GM13977 (cell line): ENCODE measurements around the gene UACA.
"Not testable (repeated sequence)": the region's sequence is repeated elsewhere in the genome, so short reads cannot be mapped to it uniquely, and the experiment has no call there.

Source experiments
- DNase-seq: peaks from one replicate; pipeline ENCODE4 v3.0.0; 2012; ENCODE audit warnings: low spot score
- in situ Hi-C: fragments of 300-500 bp; cut with MboI; formaldehyde crosslinking; loops from one replicate; pipeline ENCODE4 v1.12.0; 2022; ENCODE audit warnings: low sequenced_read_pairs, low pct_unique_long_range_greater_than_20kb, mixed read lengths, inconsistent platforms; ENCODE audit not compliant: unreplicated experiment
- TF ChIP-seq, protein P1 (sequence below): IDR thresholded peaks from 2 replicates; pipeline ENCODE4 v1.5.1; 2012; ENCODE audit warnings: mild to moderate bottlenecking, control low read depth; ENCODE audit not compliant: insufficient read depth; ENCODE audit errors: extremely low read depth, missing control alignments

The UACA gene

GRCh38 chr15:70617911-70618287, 145.5 kb downstream of the UACA start:
- TF ChIP-seq, protein P1, sequence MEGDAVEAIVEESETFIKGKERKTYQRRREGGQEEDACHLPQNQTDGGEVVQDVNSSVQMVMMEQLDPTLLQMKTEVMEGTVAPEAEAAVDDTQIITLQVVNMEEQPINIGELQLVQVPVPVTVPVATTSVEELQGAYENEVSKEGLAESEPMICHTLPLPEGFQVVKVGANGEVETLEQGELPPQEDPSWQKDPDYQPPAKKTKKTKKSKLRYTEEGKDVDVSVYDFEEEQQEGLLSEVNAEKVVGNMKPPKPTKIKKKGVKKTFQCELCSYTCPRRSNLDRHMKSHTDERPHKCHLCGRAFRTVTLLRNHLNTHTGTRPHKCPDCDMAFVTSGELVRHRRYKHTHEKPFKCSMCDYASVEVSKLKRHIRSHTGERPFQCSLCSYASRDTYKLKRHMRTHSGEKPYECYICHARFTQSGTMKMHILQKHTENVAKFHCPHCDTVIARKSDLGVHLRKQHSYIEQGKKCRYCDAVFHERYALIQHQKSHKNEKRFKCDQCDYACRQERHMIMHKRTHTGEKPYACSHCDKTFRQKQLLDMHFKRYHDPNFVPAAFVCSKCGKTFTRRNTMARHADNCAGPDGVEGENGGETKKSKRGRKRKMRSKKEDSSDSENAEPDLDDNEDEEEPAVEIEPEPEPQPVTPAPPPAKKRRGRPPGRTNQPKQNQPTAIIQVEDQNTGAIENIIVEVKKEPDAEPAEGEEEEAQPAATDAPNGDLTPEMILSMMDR: no peak
- in situ Hi-C loops: no loop called here

GRCh38 chr15:70617076-70617910, 146.1 kb downstream of the UACA start:
- no peak for DNase-seq
- TF ChIP-seq, protein P1: no peak
- in situ Hi-C loops: no loop called here

More at GRCh38 chr15:70617911-70618287, 145.5 kb downstream of the UACA start:
- DNase-seq: no peak

- DNase-seq, in situ Hi-C loops: not testable (repeated sequence)
These were observed 147.0 kb downstream of the UACA start for GRCh38 chr15:70616311-70616756.

GRCh38 chr15:70615435-70616310, 147.7 kb downstream of the UACA start:
- DNase-seq: no peak
- in situ Hi-C loops: no loop called here
- TF ChIP-seq, protein P1: no peak

DNA sequence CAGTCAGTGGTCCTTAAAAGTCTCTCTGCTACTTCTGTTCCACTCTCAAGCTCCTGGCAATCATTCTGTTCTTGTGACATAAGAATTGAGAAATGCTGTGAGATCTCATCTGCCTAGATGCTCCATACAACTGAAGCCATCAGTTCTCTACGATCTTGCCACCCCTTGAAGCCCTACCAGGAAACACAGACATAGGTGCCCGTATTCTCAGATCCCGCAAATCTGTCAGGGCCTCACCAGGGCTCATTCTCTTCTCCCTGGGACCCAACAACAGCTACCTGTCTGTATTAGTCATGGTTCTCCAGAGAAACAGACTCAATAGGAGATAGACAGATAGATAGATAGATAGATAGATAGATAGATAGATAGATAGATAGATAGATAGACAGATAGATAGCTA, 149.1 kb downstream of the UACA start:
- in situ Hi-C loops: no loop called here
- no peak for DNase-seq
- TF ChIP-seq, protein P1: no peak

- no peak for DNase-seq
- TF ChIP-seq, protein P1: no peak
- in situ Hi-C loops: no loop called here
These were observed 150.1 kb downstream of the UACA start for GRCh38 chr15:70613271-70613670.
